ENCODE data around the gene ARFGEF3.
"Not testable (repeated sequence)": the region's sequence is repeated elsewhere in the genome, so short reads cannot be mapped to it uniquely, and the experiment has no call there.

Gene ARFGEF3

GRCh38 chr6:138162955-138163575 is 1.3 kb downstream of the ARFGEF3 start:
- no peak for DNase-seq (ENCODE audit: low spot score)

DNA sequence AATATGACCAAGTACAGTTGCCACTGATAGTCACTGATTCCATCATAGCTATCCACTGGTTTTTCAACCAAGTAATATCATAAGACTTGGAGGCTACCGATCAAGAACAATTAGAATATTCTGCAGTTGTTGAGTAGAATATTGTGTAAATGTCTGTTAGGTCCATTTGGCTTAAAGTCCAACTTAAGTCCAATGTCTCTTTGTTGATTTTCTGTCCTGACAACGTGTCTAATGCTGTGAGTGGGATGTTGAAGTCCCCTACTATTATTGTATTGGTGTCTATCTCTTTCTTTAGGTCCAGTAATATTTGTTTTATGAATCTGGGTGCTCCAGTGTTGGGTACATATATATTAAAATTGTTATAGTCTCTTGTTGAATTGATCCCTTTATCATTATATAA is 13.9 kb downstream of the ARFGEF3 start:
- DNase-seq (ENCODE audit: low spot score), result no peak

GRCh38 chr6:138176652-138177232 is 15.0 kb downstream of the ARFGEF3 start:
- no peak for DNase-seq (ENCODE audit: low spot score)

- DNase-seq (ENCODE audit: low spot score), result no peak
Observed at GRCh38 chr6:138182939-138183789, 21.4 kb downstream of the ARFGEF3 start.

DNA sequence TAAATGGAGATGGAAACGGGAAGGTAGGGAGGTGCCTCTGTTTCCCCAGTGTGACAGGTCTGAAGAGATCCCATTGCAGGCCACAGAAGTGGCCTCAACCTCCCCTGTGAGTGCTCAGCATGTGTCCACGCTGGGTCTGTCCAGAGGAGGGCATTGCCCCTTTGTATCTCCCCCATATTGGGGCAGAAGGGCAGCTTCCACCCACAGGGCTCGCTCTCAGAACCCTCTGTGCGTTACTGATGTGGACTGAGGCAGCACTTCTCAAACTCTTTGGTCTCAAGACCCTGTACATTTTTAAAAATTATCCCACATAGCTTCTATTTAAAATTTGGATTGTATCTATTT is 22.0 kb downstream of the ARFGEF3 start:
- no peak for DNase-seq (ENCODE audit: low spot score)

DNA sequence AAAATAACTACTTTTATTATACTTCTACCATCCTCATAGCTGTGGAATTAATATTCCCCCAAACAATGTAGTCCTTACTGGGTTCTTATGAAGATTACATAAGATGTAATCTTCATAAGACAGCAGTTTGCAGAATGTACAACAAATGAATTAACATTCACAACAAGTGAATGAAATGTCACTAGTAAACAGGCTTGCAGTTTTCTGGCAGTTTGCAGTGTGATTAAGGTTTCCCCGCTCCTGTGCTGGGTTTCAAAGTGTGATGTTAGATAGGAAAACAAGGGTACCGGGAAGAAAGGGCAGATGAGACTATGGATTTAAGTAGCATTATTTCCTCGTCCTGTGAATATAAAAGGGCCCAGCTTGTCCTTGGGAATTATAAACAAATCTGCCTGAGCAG is 22.5 kb downstream of the ARFGEF3 start:
- DNase-seq (ENCODE audit: low spot score), result no peak

- DNase-seq (ENCODE audit: low spot score), result no peak
Observed at GRCh38 chr6:138187156-138187555, 25.4 kb downstream of the ARFGEF3 start.

DNA sequence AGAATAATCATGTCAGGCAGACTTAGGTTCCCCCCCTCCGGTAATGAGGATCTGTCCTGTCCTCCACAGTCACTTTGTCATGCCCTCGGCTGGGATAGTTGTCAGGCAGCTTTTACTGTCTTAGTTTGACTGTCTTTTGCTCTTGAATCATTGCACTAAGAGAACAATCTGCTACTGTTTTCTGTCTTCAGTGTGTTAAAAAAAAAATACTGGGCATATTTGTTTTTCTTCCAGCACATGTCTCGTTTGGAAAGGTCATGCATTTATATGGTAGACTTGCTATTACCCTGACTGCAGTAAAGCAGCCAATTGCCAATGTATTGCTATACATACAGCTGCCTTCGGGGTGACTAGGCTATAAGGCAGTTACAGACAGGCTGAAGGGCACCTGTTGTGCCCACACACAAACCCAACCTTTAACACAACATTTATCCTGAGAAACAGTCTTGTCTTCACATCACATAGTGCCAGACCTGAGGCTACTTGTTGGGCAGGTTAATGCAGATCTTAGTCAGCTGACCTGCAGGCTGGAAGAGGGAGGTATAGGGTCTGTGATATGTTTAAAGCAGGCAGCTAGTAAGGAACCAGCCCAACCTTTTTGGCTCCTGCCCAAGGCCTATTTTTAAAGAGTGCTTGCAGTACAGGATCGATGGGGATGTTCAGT is 26.7 kb downstream of the ARFGEF3 start:
- no peak for DNase-seq (ENCODE audit: low spot score)

GRCh38 chr6:138194287-138194686 is 32.5 kb downstream of the ARFGEF3 start:
- DNase-seq (ENCODE audit: low spot score), result no peak

GRCh38 chr6:138196122-138196738 is 34.5 kb downstream of the ARFGEF3 start:
- no peak for DNase-seq (ENCODE audit: low spot score)

DNA sequence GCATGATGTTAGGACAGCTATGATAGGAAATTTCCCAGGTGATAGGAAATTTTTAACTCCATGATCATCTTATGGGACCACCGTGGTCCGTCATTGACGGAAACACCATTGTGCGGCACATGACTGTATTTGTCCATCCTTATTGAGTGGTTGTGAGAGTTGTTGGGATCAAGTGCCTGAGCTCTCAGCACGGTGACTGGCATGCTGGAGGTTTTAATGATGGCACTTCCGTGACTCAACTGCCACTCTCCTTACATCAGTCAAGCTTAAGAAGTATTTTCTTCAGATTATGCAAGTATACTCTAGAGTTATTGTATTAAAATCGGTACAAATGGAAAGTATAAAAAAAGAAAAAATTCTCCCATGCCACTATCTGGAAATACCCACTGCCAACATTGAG is 35.8 kb downstream of the ARFGEF3 start:
- DNase-seq (ENCODE audit: low spot score), result no peak

GRCh38 chr6:138198430-138199091 is 36.8 kb downstream of the ARFGEF3 start:
- DNase-seq (ENCODE audit: low spot score), result no peak

GRCh38 chr6:138201836-138202235 is 40.1 kb downstream of the ARFGEF3 start:
- no peak for DNase-seq (ENCODE audit: low spot score)

GRCh38 chr6:138203315-138203714 is 41.6 kb downstream of the ARFGEF3 start:
- DNase-seq (ENCODE audit: low spot score), result no peak

DNA sequence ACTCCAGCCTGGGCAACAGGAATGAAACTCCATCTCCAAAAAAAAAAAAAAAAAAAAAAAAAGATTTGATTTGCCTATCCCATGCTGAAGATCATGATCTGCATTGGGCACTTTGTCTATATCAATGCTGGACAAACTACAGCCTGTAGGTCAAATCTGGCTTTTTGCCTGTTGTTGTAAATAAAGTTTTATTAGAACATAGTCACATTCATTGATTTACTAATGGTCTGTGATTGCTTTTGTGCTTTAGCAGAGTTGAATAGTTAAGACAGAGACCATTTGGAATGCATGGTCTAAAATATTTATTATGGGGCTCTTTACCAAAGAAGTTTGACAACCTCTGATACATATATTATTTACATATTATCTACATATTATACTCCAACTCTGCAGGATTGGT is 42.6 kb downstream of the ARFGEF3 start:
- DNase-seq (ENCODE audit: low spot score), result no peak

DNA sequence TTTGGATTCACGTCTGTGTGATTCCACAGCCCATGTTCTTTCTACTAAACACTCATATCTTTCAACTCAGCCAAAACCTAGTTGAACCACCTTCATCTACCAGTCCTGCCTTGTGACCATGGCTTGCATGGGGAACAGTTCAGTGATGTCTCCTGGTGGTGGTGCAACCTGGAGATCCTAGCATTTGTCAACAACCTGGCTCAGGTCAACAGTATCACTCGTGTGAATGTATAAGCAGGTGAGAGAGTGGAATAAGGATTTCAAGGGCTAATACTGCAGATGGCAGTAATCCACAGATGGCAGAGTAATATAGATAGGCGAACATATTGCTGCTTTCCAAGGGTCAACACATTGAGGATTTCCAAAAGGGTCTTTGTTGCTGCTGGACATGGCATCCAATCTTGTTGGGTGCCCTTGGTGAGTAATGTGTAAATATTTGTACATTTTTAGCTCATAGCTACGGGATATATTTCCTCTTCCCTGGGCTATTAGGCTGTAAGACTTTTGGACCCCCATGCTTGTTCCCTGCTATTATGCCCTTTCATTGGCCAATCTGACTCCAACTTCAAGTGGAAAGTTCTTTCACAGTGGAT is 43.1 kb downstream of the ARFGEF3 start:
- no peak for DNase-seq (ENCODE audit: low spot score)

DNA sequence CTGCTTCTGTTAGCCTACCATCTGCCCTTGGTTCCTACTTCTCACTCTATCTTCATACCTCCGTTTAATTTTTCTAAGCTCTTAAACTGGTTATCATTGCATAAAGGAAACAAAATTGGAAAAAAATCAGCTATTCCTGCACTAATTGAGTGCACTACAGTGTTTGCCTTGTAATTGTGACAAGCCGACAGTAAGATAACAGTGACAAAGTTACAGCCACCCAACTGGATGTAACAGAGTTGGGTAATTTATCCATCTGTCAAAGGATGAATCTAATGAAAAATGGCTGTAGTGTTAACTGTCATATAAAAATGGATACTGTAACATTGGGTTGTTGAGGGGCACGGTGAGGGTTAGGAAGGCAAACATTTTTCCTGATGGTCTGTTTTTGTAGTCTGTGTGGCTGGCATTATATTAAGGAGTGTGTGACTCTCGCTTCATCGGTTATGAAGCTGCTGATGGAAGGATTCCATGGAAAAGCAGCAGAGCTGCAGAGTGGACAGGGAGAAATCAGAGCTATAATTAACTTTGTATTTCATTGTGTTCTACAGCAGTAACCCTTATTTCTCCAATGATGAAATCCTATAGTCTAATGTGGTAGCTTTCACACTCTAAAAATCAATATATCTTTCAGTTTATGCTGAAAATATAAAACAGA is 43.8 kb downstream of the ARFGEF3 start:
- no peak for DNase-seq (ENCODE audit: low spot score)

DNA sequence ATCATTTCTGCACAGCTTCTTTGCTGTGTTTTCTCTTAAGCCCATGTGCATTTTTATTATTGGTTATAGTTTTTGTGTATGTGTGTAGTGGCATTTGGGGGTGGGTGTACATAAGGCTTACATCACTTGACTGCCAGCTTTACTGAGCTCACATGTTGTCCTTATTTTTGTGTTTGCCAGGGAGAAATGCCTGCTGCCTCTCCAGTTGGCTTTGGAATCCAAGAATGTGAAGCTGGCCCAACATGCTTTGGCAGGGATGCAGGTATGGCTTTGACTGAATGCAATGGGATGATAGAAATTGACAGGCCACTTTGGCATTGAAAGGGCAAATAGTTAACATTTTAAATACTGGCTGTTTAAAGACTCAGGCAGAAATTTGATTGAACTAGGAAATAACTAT is 45.1 kb downstream of the ARFGEF3 start:
- DNase-seq (ENCODE audit: low spot score), result no peak

DNA sequence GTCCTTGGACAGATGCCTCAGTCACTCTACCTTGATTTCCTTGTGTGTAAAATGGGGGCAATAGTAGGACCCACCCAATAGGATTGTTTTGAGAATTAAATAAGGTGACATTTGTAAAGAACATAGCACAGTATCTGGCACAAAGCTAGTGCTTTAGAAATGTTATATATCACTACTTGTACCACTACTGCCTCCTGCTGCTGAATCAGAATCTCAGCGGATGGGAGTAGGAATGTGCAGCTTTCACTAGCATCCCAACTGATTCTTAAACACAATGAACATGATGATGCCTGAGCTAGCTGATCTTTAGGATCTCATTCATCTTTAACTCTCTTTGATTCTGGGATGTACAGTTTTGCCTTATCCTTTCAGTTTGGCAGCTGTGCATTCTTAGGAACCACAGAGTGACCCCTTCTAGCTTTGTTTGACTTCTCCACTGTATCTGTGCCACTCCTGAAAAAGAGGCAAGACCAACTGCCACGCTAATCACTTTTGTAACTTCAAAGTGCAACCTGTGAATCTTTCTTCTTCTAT is 49.4 kb downstream of the ARFGEF3 start:
- no peak for DNase-seq (ENCODE audit: low spot score)

DNA sequence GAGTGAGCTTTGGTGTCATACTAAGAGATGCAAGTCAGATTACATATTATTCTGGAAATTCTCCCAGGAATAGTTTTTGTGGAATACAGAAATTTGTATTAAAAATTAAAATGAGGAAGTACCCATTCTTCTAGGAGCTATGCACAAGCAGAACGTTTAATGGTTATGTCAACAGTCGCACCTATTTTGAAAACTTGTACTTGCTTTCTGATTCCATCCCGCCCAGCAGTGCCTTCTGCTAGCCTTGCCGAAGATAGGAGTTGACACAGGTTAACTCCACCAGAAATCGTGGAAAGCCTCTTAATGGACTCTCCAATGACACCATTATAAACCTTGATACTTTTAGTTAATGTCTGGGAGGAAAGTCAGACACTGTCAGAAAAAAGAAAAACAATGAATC is 49.9 kb downstream of the ARFGEF3 start:
- DNase-seq (ENCODE audit: low spot score), result no peak

DNA sequence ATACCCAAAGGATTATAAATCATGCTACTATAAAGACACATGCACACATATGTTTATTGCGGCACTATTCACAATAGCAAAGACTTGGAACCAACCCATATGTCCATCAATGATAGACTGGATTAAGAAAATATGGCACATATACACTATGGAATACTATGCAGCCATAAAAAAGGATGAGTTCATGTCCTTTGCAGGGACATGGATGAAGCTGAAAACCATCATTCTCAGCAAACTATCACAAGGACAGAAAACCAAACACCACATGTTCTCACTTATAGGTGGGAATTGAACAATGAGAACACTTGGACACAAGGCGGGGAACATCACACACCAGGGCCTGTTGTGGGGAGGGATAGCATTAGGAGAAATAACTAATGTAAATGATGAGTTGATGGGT is 50.8 kb downstream of the ARFGEF3 start:
- not testable (repeated sequence) for DNase-seq (ENCODE audit: low spot score)
